DOHH2 (cell line): ENCODE data around the gene DDHD1.

Source experiments
- CTCF ChIP-seq: fragments of 200-600 bp; sonication (generic); IDR thresholded peaks from one replicate; pipeline ENCODE4 v1.5.1; 2014; ENCODE audit warnings: antibody characterized with exemption, mild to moderate bottlenecking, low read depth, low read length; ENCODE audit not compliant: poor library complexity, severe bottlenecking
- EZH2phosphoT487 ChIP-seq: fragments of 200-600 bp; sonication (generic); IDR thresholded peaks from 2 replicates; pipeline ENCODE4 v1.6.1; 2017; ENCODE audit warnings: borderline replicate concordance, mild to moderate bottlenecking, antibody characterized with exemption, low read length, moderate library complexity, mixed read lengths

- TF ChIP-seq CTCF (no peak), EZH2phosphoT487 (no peak)
Observed at GRCh38 chr14:53103636-53104340, 49.3 kb downstream of the DDHD1 start.
